ENCODE data around the gene DUSP15. TPM values are rescaled to one million over a fixed set of nuclear protein-coding genes. Genes with fewer than 3 reads are reported as not detected.

Gene DUSP15
- total and polyA plus RNA-seq, 9 of the 15 experiments (the other 6 are each of a cell fraction or from before 2014, with no cell fraction given), result 0.34 TPM; not detected in 8

DNA sequence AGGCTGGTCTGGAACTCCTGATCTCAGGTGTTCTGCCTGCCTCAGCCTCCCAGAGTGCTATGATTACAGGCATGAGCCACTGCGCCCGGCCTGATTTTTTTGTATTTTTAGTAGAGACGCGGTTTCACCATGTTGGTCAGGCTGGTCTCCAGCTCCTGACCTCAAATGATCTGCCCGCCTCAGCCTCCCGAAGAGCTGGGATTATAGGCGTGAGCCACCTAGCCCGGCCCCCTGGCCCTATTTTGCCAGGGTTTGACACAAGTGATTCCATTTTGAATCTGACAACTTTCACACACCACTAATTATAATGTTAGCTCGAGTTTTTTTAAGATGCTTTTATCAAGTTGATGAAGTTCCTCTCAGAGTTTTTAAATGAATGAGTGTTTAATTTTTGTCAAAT is 25.7 kb upstream of the DUSP15 start:
- FAIRE-seq, result no peak
- no peaks in the 10 kb centered on the region for H3K9me3 ChIP-seq (replicated peaks; ENCODE audit: control insufficient read depth, insufficient read depth, low read depth, low read length)
- H3K79me2 ChIP-seq (ENCODE audit: control insufficient read depth, insufficient read depth, low read length), result no peaks in the 10 kb centered on the region
- no peaks in the 10 kb centered on the region for H3K36me3 ChIP-seq (ENCODE audit: control insufficient read depth, insufficient read depth, low read length)
- no peak for DNase-seq (ENCODE audit: extremely low read depth in 1 of 4, low spot score in 3 of 4)
- no peak overlapping the region for H3K4me3 ChIP-seq
- no peak overlapping the region for H3K4me2 ChIP-seq (ENCODE audit: insufficient read depth, low read length)
- WGBS (ENCODE audit: insufficient coverage, low coverage, missing lambda C conversion rate), result 48% methylated on average over 7 of the region's 9 CpGs
- H3K9ac ChIP-seq (ENCODE audit: insufficient read depth in 1 of 2, low read depth in 2 of 2, low read length in 2 of 2), result no peak overlapping the region
- ATAC-seq, result no peak
- TF ChIP-seq TEAD1 (CRISPR knock-in tag; IDR thresholded peaks at IDR 0.05), result no peak
- TF ChIP-seq, protein P1, sequence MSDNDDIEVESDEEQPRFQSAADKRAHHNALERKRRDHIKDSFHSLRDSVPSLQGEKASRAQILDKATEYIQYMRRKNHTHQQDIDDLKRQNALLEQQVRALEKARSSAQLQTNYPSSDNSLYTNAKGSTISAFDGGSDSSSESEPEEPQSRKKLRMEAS (CRISPR knock-in tag; IDR thresholded peaks at IDR 0.05), result no peak
- TF ChIP-seq, protein P2, sequence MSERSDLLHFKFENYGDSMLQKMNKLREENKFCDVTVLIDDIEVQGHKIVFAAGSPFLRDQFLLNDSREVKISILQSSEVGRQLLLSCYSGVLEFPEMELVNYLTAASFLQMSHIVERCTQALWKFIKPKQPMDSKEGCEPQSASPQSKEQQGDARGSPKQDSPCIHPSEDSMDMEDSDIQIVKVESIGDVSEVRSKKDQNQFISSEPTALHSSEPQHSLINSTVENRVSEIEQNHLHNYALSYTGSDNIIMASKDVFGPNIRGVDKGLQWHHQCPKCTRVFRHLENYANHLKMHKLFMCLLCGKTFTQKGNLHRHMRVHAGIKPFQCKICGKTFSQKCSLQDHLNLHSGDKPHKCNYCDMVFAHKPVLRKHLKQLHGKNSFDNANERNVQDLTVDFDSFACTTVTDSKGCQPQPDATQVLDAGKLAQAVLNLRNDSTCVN (CRISPR knock-in tag; IDR thresholded peaks at IDR 0.05), result no peak
- no peak for TF ChIP-seq ZNF695 (CRISPR knock-in tag; IDR thresholded peaks at IDR 0.05)
- TF ChIP-seq, protein P3, sequence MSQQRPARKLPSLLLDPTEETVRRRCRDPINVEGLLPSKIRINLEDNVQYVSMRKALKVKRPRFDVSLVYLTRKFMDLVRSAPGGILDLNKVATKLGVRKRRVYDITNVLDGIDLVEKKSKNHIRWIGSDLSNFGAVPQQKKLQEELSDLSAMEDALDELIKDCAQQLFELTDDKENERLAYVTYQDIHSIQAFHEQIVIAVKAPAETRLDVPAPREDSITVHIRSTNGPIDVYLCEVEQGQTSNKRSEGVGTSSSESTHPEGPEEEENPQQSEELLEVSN (IDR thresholded peaks at IDR 0.05; ENCODE audit: borderline replicate concordance in 1 of 2, extremely low read depth in 1 of 2, insufficient read depth in 1 of 2, insufficient read length in 1 of 2, low read depth in 1 of 2, low read length in 1 of 2, poor library complexity in 1 of 2, severe bottlenecking in 1 of 2), result no peak
- TF ChIP-seq NUFIP1 (IDR thresholded peaks at IDR 0.05; ENCODE audit: partially characterized antibody), result no peak
- TF ChIP-seq HDAC1 (IDR thresholded peaks at IDR 0.05), result no peak
- no peak for TF ChIP-seq ESRRA (IDR thresholded peaks at IDR 0.05; ENCODE audit: borderline replicate concordance, low read depth)
- TF ChIP-seq NFXL1 (CRISPR knock-in tag; IDR thresholded peaks at IDR 0.05), result no peak
- no peak for TF ChIP-seq NCOA2 (IDR thresholded peaks at IDR 0.05; ENCODE audit: partially characterized antibody in 2 of 2)
- no peak for TF ChIP-seq LCOR (CRISPR knock-in tag; IDR thresholded peaks at IDR 0.05)
- TF ChIP-seq BRD9 (IDR thresholded peaks at IDR 0.05; ENCODE audit: low read depth, partially characterized antibody), result no peak
- no peak for TF ChIP-seq RBBP5 (IDR thresholded peaks at IDR 0.05; ENCODE audit: borderline replicate concordance, insufficient read depth, low read length, poor library complexity, severe bottlenecking)
- no TSS peak for BruUV-seq (replicated peaks)
- no peaks in the 10 kb centered on the region; a peak in 1 of 5 replicates for H3K4me1 ChIP-seq (replicated peaks in 1 of 2; ENCODE audit: control insufficient read depth in 2 of 2, insufficient read depth in 2 of 2, low read length in 2 of 2)
- no peaks in the 10 kb centered on the region for H3K9me1 ChIP-seq (ENCODE audit: control insufficient read depth, insufficient read depth, low read length)
- H4K20me1 ChIP-seq (replicated peaks; ENCODE audit: control insufficient read depth, insufficient read depth, low read length), result no peaks in the 10 kb centered on the region; the same call in 1 of the 2 replicates
- CTCF ChIA-PET (ENCODE audit: low intra/inter-chr PET ratio), result no interaction called here
- intact Hi-C loops (cut with micrococcal nuclease), result no loop called here
- peaks cover 2 to 21% of the 10 kb centered on the region in 2 experiments; a peak in 4 of 5 replicates for H3K27me3 ChIP-seq (ENCODE audit: control insufficient read depth in 2 of 2, insufficient read depth in 2 of 2, low read length in 2 of 2)
- H2AFZ ChIP-seq (ENCODE audit: low read depth, low read length), result no peak overlapping the region
- in situ Hi-C loops (cut with MboI), result no loop called here
- POLR2A ChIA-PET, result interaction anchor here (0.6 to 2.1 kb wide), 4 partner anchors 9 to 558 kb away, joined by 3 to 6 read pairs (median 4); no protein-coding TSS in a partner anchor
- H3K27ac ChIP-seq (ENCODE audit: extremely low read depth, low read depth, low read length), result no peak overlapping the region
